Ovary (tissue), 3 donors: ENCODE results near the gene HHAT.

Source experiments
- CTCF ChIP-seq, 3 donors: fragments of 450-650 bp in 2 of 3; fragments of 200-600 bp in 1 of 3; IDR thresholded peaks; one replicate each; pipeline versions ENCODE4 v1.5.1 to v1.8.0; 2016 to 2022; ENCODE audit warnings: antibody characterized with exemption in 3 of 3, mild to moderate bottlenecking in 1 of 3
- POLR2A ChIP-seq: fragments of 450-650 bp; IDR thresholded peaks from one replicate; pipeline ENCODE4 v1.6.1; 2017; ENCODE audit warnings: antibody characterized with exemption, mild to moderate bottlenecking, moderate library complexity
- donor health status: DM: no; HTN: no; CAD: no.

GRCh38 chr1:210366767-210367166 lies 38.1 kb downstream of the HHAT start:
- TF ChIP-seq CTCF (IDR thresholded peaks at IDR 0.05), result no peak
- TF ChIP-seq POLR2A, result no peak
